HuH-7.5 (cell line): ENCODE data around the gene MTX2.

ENCODE experiments used
- DNase-seq: peaks from one replicate; pipeline ENCODE4 v3.0.0; 2011; ENCODE audit warnings: low spot score

Gene MTX2

DNA sequence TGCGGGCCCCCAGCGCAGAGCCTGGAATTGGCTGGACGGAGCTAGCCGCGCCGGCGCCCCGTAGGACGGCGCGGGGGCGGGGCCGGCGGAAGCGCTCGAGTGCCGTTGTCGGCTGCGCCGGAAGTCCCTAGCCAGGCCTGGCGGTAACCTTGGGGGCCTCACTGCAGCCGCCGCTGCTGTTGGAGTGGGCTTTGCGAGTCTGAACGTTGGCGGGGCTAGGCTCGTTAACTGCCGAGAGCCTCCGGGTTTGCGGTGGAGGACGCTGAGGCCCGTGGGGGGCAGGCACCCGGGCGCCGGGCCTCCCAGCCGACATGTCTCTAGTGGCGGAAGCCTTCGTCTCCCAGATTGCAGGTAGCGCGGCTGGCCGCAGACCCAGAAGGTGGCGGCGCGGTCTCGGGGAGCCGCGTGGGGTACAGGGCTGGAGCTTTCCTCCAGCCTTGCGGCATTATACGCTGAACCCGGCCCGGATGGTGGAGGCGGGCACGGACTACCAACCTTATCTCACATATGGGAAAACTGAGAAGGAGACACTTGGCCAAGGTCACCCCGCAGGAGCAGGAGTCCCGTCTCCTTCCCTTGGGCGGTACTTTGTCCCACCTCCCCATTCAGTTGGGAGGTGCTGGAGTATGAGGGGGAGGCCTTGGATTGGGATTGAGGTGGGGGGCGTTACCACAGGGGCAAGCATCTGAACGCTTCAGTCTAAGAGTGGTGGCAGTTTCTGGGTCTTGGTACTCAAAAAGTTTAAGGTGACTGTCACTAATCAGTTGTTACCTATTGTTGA lies at the start of gene MTX2:
Gene MTX2, plus strand, starts transcription at position 124 of the 781 bp plus-strand sequence. Its CDS starts 188 bp downstream, at position 312.
- DNase-seq = peak; percentile 66

DNA sequence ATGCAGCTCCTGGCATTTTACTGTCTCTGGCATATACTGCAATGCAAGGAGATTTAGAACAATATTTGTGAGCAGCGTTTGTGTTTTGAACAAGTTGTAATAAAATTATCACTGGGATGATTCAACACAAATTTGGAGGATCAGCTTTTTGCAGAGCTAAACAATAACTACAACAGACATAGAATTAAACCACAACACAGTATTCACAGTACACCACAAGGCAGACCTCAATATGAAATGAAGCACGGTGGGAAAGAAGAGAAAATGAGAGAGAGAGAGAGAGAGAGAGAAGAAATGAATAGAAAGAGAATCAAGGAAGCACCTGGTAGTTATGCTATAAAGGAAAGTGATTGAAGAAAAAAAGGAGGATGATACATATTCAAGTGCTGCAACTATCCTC lies 41.4 kb upstream of the MTX2 start:
- no peak for DNase-seq

DNA sequence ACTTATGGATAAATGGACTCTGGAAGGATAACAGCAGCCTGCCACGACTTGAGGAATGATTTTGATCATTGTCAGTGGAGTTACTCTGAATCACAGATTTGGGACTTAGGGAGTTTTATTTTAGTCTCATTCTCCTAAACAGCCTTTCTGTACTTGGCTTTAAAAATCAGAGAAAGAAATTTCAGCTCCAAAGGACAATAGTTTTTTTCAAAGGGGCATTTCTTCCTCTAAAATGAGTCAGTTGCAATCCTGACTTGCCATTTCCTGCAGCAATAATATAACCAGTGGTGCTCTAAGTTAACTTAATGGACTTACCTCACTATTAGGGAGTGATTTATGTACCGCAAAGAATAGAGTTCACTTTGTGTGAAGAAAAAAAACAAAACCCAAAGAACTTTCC lies 35.1 kb upstream of the MTX2 start:
- DNase-seq = no peak

DNA sequence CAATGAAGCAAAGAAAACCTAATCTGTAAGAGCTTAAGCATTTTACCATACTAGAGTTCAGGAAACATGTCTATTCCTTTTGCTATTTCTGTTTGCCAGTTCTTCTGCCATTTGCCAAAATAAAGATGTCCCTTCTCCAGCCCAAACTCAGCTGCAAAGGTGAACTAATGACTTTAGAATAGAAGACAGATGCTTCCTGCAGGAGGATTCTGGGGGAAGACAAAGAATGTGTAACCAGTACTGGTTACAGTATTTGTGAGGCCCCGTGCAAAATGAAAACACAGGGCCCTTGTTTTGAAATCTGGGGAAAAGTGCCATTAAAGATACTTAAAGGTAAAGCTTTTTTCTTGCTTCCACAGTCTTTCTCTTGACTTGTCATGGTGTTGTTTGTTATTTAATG lies 34.3 kb upstream of the MTX2 start:
- no peak for DNase-seq

DNA sequence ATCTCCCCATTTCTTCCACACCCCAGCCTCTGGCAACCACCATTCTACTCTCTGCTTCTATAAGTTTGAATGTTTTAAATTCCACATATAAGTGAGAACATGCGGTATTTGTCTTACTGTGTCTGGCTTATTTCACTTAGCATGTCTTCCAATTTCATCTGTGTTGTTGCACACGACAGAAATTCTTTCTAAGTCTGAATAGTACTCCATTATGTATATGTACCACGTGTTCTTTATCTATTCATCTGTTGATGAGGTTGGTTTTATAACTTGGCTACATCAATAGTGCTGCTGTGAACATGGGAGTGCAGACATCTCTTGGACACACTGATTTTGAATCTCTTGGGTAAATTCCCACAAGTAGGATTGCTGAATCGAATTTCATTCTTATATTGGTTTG lies 31.8 kb upstream of the MTX2 start:
- no peak for DNase-seq

DNA sequence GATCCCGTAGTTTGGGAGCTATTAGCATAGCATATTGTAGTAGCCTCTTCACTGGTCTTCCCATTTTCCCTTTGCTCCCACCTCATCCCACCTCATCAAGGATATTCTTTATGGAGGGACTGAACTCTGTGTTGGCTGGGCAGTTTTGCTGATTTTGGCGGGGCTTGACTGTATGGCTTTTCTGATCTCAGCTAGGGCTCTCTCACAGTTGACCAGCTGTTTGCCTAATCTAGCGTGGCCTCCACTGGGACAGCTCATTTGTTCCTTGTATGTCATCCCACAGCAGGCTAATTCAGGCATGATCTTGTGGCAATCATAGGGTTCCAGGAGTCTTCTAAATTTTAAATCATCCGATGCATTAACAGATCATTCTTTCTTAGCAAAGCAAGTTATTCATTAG lies 30.2 kb upstream of the MTX2 start:
- no peak for DNase-seq

DNA sequence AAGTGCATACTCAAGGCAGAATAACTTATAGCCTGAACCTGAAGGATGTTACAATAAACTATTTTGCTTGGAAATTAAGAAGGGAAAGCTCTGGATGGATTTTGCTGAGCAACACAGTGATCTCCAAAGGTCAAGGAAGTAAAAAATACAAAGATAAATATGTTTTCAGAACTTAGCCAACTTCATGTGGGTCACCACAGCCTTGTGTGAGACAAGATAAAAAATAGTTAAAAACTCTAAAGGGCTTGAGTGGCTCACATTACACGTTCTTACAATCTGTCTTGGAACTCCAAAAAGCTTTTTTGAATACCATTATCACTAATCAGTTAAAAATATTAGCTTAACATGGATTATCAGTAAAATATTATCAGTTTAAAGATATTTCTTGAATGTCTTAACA lies 28.9 kb upstream of the MTX2 start:
- DNase-seq = no peak

DNA sequence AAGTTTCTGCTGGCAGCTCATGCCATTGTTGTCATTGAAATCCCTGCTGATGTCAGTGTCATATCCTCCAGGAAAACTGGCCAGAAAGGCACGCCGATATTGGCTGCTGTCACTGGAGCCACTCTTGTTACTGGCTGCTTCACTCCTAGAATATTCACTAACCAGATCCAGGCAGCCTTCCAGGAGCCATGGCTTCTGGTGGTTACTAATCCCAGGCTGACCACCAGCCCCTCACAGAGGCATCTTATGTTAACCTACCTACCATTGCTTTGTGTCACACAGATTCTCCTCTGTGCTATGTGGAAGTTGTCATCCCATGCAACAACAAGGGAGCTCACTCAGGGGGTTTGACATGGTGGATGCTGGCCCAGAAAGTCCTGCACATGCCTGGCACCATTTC lies 27.0 kb upstream of the MTX2 start:
- no peak for DNase-seq

DNA sequence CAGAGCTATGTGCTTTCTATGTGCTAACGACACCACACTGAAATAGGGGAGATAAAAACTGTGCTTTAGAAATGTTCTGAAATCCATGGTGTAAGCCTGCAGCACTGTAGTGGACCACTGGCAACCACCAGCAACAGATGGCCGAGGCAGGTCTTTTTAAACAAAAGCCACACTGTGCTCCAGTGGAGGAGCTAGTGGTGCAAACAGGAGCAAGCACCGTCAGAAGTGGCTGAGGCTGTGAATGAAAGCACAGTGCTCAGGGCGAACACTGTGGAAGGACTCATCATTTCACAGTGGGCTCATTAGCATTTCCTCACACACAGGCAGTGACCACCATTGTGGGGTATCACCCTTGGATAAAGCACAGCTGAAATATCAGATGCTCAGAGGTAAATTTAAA lies 22.9 kb upstream of the MTX2 start:
- DNase-seq = no peak

DNA sequence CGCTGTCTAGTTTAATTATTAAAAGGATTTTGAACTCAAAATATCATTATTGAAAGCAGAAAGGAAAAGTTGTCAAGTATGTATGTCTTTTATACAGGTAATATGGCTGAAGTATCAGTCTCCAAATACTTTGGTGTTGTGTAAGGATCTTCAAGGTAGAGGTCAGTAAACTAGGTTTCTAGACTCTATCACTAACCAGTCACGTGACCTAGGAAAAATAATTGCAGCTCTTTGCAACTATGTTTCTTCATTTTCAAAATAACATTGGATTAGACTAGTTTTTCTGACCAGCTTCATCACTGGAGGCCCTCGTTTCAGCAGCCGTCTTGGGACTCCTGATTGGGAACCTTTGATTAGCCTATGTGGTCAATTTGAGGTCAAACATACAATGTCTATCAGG lies 21.4 kb upstream of the MTX2 start:
- DNase-seq = no peak

DNA sequence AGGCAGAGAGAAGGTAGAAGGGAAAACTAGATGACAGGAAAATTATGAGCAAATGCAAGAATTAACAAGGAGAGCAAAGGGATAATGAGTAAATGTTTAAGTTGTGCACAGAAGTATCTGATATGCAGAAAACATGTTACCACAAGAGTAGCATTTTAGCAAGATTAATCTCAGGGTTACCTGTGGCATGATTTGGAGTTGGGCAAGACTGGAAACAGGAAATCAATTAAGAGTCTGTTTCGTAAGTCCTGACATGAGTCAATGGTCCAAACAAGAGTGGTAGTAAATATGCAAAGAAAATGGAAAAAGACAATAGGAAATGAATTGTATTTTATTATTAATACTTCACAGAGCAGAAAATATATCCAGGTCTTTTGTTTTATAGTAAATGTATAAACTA lies 17.3 kb upstream of the MTX2 start:
- no peak for DNase-seq

DNA sequence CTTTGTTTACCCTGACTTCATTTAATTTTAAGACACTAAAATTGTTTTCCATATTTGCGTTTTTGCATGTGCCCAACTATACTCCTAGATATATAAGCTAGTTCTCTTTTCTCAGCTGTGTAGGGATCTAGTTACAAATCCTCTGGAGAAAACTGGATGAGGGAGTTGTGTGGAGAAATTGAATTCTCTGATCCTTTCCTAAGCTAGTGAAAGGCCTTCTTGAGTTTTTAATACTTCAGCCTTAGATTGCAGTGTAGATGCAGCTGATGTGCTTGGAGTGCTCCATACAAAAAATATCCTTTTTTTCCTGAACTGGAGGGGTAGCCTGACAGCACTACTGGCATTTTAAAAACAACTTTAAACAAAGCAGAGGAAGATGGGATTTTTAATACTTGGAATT lies 8.6 kb upstream of the MTX2 start:
- DNase-seq = no peak

DNA sequence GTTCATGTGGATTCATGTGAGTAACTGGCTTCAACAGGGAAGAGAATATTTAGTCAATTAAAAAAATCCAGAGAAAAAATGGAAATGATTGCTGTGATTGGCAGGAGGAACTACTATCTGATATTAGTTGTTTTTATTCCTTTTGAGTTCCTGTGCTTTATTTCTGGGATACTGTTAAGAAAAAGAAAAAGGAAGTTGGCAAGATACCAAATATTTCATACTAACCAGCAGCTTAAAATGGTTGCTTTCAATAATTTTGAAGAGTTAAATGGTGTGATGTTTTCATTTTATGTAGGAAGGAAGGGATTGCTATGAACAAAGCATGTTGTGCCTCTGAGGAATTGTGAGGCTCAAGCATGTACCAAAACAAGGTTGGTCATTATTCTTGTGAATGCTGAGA lies 8.1 kb upstream of the MTX2 start:
- DNase-seq = no peak

DNA sequence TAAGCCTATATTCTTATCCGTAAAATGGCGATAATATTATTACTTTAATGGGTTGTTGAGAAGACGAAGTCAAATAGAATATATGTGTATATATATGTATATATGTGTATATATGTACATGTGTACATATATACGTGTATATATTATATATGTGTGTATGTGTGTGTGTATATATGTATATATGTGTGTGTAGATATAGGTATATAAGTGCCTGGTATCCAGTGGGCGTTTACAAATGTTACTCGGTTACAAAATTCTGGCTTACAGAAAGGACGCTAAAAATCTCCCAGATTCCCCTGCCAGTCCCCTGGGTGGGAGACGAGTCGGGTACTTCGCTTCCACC lies 295 bp upstream of the MTX2 start:
- no peak for DNase-seq

DNA sequence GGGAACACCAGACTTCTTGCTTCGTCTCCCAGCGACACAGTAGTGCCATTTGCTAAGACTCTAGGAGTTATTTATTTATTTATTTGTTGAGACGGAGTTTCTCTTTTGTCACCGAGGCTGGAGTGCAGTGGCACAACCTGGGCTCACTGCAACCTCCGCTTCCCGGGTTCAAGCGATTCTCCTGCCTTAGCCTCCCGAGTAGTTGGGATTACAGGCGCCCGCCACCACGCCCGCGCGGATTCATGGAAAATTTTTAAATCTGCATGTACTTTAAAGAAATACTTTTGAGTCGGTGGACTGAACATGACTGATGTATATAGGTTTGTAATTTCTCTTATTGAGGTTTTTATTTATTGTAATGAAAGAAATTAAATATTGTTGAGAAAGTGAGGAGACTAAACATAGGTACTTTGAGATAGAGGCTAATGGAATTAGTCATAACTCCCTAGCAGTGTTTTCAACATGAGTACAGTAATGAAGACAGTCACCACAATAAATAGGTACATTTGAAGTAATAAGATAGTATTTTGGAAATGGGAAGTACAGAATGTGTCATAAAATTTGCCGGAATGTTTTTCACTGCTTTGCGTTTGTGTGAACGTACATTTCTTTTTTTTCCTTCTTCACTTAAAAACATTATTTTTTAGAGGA lies 983 bp downstream of the MTX2 start:
- DNase-seq = no peak

DNA sequence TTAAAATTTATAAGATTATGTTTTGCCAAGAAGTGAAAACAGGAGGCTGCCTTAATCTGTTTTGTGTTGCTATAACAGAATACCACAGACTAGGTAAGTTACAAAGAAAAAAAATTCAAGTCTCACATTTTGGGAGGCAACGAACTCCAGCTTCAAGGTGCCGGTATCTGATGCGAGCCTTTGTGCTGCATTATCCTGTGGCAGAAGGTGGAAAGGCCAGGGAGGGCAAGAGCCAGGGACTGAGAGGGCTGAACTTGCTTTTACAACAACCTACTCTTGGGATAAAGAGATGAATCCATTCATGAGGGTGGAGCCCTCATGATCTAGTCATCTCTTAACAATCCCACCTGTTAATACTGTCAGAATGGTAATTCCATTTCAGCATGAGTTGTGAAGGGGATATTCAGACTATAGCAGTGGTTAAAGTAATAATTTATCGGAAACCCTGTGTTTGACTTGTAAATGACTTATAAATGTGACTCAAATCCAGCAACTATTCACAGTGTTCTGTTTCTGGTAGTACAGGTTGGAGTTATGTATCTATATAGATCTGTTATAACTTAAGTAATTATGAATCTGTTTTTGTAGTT lies 3.7 kb downstream of the MTX2 start:
- DNase-seq = no peak

DNA sequence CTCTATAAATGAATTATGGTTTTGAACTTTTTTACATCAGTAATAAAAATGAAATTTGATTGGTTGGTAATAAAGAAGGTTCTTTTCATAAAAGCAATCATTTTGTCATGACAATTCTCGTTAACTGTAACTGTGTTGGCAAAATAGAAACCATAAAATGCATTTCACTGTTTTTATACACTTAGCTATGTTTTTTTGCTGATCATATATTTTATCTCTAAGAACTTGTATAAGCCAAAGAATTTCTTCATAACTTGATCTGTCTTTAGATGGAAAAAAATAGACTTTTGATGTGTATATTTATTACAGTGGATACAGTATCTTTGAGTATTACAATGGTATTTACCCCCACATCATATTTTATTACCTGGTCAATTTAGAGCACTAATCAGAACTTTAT lies 9.7 kb downstream of the MTX2 start:
- DNase-seq = no peak

DNA sequence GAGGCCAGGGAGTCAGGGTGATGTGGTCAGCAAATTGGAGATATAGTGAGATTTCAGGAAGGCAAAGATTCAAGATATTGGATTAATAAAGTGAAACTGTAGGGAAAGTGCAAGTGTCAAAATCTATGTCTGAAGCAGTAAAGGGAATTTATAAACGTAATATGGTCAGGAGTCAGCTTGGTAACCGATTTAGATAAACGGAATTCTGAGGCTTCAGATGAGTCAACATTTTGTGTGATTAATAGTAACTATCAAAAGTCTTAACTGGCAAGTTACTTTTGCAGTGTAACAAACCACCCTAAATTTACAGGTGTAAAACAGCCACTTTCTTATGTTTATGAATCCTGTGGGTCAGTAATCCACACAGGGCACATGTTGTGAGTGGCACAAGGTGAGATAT lies 10.9 kb downstream of the MTX2 start:
- no peak for DNase-seq

DNA sequence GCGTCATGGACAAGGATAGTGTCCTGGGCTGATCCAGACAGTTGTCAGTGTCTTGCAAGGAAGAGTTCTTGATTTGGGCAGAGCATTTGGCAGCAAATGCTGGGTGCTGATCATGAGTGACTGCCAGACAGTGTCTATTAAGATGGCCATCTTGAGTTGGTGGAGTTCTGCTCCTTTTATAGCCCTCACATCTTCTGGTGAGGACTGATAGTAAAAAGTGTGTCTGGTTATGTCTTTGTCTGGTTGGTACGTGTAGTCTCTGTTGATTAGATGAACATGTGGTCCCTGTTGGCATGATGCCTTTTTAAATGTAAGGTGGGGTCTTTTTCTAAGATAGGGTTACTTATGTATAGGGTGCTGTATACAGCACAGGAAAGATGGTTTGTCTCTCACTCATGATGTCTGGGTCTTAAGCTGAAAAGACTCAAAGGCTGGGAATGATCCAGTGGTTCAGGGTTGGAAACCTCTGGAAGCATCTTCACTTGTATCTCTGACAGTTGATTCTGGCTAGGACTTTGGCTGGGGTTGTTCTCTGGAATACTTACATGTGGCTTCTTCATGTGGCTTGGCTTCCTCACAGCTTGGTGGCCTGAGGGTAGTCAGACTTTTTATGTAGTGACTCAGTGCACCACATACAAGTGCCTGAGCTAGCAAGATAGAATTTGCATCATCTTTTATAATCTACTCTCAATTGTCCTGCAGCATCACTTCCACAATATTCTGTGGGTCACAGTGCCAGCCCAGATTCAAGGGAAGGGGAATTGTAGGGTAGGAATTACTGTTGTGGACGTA lies 11.8 kb downstream of the MTX2 start:
- no peak for DNase-seq

DNA sequence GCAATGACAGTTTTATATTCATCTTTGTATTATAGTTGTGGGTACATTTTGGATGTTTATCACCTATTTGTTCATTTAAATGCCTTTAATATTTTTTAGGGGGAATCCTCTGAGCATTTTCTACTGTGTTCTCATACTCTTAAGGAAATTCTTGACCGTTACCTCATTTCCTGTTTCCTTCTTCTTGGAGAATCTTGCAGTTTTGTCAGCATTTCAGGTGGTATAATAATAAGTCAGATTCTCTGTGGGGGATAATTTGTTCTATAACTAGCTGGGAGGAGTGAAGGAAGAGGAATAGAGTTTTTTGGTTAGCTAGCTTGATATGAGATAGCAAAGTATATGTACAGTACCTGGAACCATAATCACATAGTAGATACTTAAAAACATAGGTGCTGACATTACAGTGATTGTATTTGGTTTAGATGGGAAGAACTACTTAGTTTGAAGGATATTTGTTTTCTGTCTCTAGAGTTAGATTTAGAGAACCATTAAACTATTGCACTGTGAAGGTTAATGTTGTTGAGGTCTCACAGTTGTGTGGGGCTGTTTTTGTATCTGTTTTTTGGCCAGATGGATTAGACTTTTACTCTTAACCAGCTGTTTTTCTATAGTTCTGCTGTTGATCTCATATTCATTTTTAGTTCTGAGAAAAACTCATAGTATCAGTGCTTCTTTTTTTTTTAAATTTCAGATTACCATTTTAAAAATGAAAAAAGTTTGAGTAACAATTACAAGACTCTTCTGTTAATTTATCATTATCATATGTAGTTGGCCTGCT lies 14.2 kb downstream of the MTX2 start:
- no peak for DNase-seq

DNA sequence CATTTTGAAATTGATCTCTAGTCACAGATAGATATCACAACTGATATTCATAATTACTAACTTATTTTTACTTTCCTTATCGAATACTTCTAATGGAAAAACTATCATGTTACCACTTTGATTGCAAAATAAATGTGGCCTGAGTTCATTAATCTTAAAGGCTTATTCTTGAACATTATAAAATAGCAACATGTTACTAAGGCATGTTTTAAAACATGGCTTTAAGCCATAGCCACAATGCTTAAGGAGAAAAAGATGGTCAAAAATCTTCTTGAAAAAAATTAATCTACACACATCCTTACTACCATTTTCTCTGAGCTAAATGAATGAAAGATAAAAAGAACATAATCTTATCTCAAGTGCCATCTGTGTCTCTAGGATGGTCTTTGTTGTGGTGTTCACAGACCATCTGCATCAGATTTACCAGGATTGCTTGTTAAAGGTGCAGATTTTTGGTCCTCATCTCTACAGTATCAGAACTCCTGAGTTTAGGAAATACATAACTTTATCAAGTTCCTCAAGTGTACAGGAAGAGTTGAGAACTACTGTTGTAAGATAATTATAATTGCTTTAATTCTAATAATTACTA lies 15.3 kb downstream of the MTX2 start:
- no peak for DNase-seq

DNA sequence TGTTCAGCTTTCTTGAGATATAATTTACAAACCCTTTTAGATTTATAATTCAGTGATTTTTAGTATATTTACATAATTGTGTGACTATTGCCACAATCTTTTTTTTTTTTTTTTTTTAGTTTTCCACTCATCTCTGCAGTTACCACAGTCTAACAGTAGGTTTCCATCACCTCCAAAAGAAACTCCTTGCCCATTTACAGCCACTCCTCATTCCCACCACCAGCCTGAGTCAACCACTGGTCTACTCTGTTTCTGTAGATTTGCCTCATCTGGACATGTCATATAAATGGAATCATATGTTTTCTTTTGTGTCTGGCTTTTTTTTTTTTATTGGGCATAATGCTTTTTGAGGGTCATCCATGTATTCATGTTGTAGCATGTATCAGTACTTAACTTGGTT lies 16.1 kb downstream of the MTX2 start:
- DNase-seq = no peak
